IPS-15b (cell line): ENCODE data around the gene SLC35F2.

Experiments used
- H3K27me3 ChIP-seq: one replicate; pipeline ENCODE4 v1.6.1; 2013; ENCODE audit warnings: low read length; ENCODE audit not compliant: control insufficient read depth, insufficient read depth
- H3K36me3 ChIP-seq: one replicate; pipeline ENCODE4 v1.6.1; 2013; ENCODE audit warnings: low read length; ENCODE audit not compliant: control insufficient read depth, insufficient read depth
- H3K4me1 ChIP-seq: one replicate; pipeline ENCODE4 v1.6.1; 2013; ENCODE audit warnings: mild to moderate bottlenecking, low read length; ENCODE audit not compliant: control insufficient read depth, insufficient read depth
- H3K4me3 ChIP-seq: one replicate; pipeline ENCODE4 v1.5.1; 2013; ENCODE audit warnings: low read depth, low read length
- H3K9ac ChIP-seq: one replicate; pipeline ENCODE4 v1.6.1; 2013; ENCODE audit warnings: low read depth, mild to moderate bottlenecking, low read length
- H3K9me3 ChIP-seq: one replicate; pipeline ENCODE4 v1.6.1; 2013; ENCODE audit warnings: mild to moderate bottlenecking, low read length; ENCODE audit not compliant: control insufficient read depth, insufficient read depth

Gene SLC35F2

GRCh38 chr11:107804971-107805370 lies 53.6 kb downstream of the SLC35F2 start:
- Histone ChIP-seq H3K4me3 (no peak overlapping the region), H3K4me1 (no peaks in the 10 kb centered on the region), H3K9ac (no peak overlapping the region), H3K9me3 (no peaks in the 10 kb centered on the region), H3K27me3 (no peaks in the 10 kb centered on the region), H3K36me3 (peaks cover 5% of the 10 kb centered on the region)

- Histone ChIP-seq H3K4me1 (no peaks in the 10 kb centered on the region), H3K27me3 (no peaks in the 10 kb centered on the region), H3K9ac (no peak overlapping the region), H3K36me3 (peaks cover 5% of the 10 kb centered on the region), H3K9me3 (no peaks in the 10 kb centered on the region), H3K4me3 (no peak overlapping the region)
These were observed 54.4 kb downstream of the SLC35F2 start for GRCh38 chr11:107804211-107804610.

- peaks cover 5% of the 10 kb centered on the region for H3K36me3 ChIP-seq
These were observed 56.9 kb downstream of the SLC35F2 start for GRCh38 chr11:107801641-107802040.

DNA sequence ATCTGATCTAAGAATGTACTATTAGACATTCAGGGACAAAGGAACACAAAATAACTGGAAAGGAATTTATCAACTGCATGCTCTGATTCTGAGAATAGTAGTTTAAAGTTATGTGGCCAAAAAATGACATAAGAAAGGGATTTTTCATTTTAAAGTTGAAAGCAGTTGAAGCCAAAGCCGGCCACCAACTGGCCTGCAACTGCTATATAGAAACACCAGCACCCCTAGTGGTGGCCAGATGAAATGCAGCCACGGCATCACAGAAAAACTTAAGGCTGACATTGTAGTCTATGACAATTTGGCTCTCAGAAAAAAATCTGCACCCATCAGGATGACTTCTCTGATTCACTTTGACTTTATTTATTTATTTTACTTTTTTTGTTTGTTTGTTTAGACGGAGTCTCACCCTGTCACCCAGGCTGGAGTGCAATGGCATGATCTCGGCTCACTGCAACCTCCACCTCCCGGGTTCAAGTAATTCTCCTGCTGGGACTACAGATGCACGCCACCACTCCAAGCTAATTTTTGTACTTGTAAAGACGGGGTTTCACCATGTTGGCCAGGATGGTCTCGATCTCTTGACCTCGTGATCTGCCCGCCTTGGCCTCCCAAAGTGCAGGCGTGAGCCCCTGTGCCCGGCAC lies 59.2 kb downstream of the SLC35F2 start:
- H3K4me3 ChIP-seq, result no peak overlapping the region
- no peaks in the 10 kb centered on the region for H3K9me3 ChIP-seq
- no peaks in the 10 kb centered on the region for H3K27me3 ChIP-seq
- H3K9ac ChIP-seq, result no peak overlapping the region
- H3K36me3 ChIP-seq, result peaks cover 5% of the 10 kb centered on the region
- H3K4me1 ChIP-seq, result no peaks in the 10 kb centered on the region

More at GRCh38 chr11:107801641-107802040, 56.9 kb downstream of the SLC35F2 start:
- H3K27me3 ChIP-seq, result no peaks in the 10 kb centered on the region
- H3K4me1 ChIP-seq, result no peaks in the 10 kb centered on the region
- H3K4me3 ChIP-seq, result no peak overlapping the region
- H3K9me3 ChIP-seq, result no peaks in the 10 kb centered on the region
- H3K9ac ChIP-seq, result no peak overlapping the region

GRCh38 chr11:107792049-107792443 lies 66.5 kb downstream of the SLC35F2 start:
- no peaks in the 10 kb centered on the region for H3K9me3 ChIP-seq
- H3K27me3 ChIP-seq, result no peaks in the 10 kb centered on the region
- H3K4me3 ChIP-seq, result no peak overlapping the region
- no peaks in the 10 kb centered on the region for H3K4me1 ChIP-seq
- peaks cover 5% of the 10 kb centered on the region for H3K36me3 ChIP-seq
- no peak overlapping the region for H3K9ac ChIP-seq

GRCh38 chr11:107791343-107792048 lies 67.1 kb downstream of the SLC35F2 start:
- Histone ChIP-seq H3K36me3 (peaks cover 5% of the 10 kb centered on the region), H3K9ac (no peak overlapping the region), H3K4me1 (no peaks in the 10 kb centered on the region), H3K4me3 (no peak overlapping the region), H3K27me3 (no peaks in the 10 kb centered on the region), H3K9me3 (no peaks in the 10 kb centered on the region)

DNA sequence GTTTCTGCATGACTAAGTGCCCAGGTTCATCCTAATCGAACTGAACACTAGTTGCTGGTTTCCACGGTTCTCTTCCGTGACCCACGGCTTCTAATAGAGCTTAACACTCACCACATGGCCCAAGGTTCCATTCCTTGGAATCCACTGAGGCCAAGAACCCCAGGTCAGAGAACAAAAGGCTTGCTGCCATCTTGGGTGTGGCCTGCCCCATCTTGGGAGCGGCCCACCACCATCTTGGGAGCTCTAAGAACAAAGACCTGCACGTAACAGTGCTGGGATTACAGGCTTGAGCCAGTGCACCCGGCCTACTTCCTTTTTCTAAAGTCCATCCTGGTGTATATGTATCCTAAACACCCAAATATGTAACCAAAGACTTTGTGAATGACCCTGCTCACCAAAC lies 68.8 kb downstream of the SLC35F2 start:
- Histone ChIP-seq H3K36me3 (peaks cover 5% of the 10 kb centered on the region), H3K9ac (no peak overlapping the region), H3K9me3 (no peaks in the 10 kb centered on the region), H3K27me3 (no peaks in the 10 kb centered on the region), H3K4me1 (peaks cover 2% of the 10 kb centered on the region), H3K4me3 (no peak overlapping the region)

GRCh38 chr11:107787733-107788132 lies 70.9 kb downstream of the SLC35F2 start:
- Histone ChIP-seq H3K36me3 (peaks cover 5% of the 10 kb centered on the region), H3K9ac (no peak overlapping the region), H3K9me3 (no peaks in the 10 kb centered on the region), H3K4me1 (peaks cover 2% of the 10 kb centered on the region), H3K4me3 (no peak overlapping the region), H3K27me3 (no peaks in the 10 kb centered on the region)

GRCh38 chr11:107785401-107785800 lies 73.2 kb downstream of the SLC35F2 start:
- Histone ChIP-seq H3K4me1 (peaks cover 2% of the 10 kb centered on the region), H3K36me3 (no peaks in the 10 kb centered on the region), H3K4me3 (no peak overlapping the region), H3K9me3 (no peaks in the 10 kb centered on the region), H3K27me3 (no peaks in the 10 kb centered on the region), H3K9ac (no peak overlapping the region)

- Histone ChIP-seq H3K27me3 (no peaks in the 10 kb centered on the region), H3K4me3 (no peak overlapping the region), H3K36me3 (no peaks in the 10 kb centered on the region), H3K4me1 (peaks cover 2% of the 10 kb centered on the region), H3K9me3 (no peaks in the 10 kb centered on the region), H3K9ac (no peak overlapping the region)
These were observed 75.5 kb downstream of the SLC35F2 start for GRCh38 chr11:107783121-107783520.

GRCh38 chr11:107780775-107781174 lies 77.8 kb downstream of the SLC35F2 start:
- Histone ChIP-seq H3K4me1 (peaks cover 2% of the 10 kb centered on the region), H3K36me3 (no peaks in the 10 kb centered on the region), H3K27me3 (no peaks in the 10 kb centered on the region), H3K9ac (no peak overlapping the region), H3K4me3 (no peak overlapping the region), H3K9me3 (no peaks in the 10 kb centered on the region)

DNA sequence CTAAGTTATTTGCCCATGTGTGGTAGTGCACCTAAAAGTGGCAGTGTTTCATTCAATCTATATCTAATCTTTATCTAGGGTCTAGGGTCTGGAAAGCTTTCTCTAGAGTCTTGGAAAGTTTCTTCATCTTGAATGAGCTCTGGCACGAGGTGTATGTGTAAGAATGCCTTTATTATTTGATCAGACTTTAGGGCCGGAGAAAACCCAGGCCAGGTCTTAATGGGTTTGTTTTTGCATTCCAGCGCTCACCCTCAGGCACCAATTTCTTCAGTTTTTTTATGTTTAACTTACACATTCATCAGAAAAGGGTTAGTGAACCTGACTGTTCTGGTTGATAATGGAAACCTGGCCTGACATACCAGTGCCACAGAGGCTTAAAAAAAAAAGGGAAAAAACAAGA lies 78.5 kb downstream of the SLC35F2 start:
- H3K4me3 ChIP-seq, result no peak overlapping the region
- H3K4me1 ChIP-seq, result no peaks in the 10 kb centered on the region
- H3K9ac ChIP-seq, result no peak overlapping the region
- H3K36me3 ChIP-seq, result no peaks in the 10 kb centered on the region
- no peaks in the 10 kb centered on the region for H3K27me3 ChIP-seq
- H3K9me3 ChIP-seq, result no peaks in the 10 kb centered on the region
